GM21619 (cell line): ENCODE results near the gene REX1BD.
"Not testable (repeated sequence)": the region's sequence is repeated elsewhere in the genome, so short reads cannot be mapped to it uniquely, and the experiment has no call there.

Source experiments
- ATAC-seq: cut with Tn5 transposase; IDR thresholded peaks from one replicate; pipeline ENCODE4 v1.9.1; 2021; ENCODE audit not compliant: unreplicated experiment

The REX1BD gene

GRCh38 chr19:18588611-18589379, at the start of gene REX1BD:
Gene REX1BD (plus strand): TSS chr19:18588798. CDS start chr19:18588802, 4 bp downstream.
- ATAC-seq = peak; percentile 64

- ATAC-seq = no peak
Measured at GRCh38 chr19:18539372-18539771, 49.2 kb upstream of the REX1BD start.

- not testable (repeated sequence) for ATAC-seq
Measured at GRCh38 chr19:18540200-18540599, 48.4 kb upstream of the REX1BD start.

GRCh38 chr19:18541258-18541991, 47.2 kb upstream of the REX1BD start:
- ATAC-seq = no peak

- no peak for ATAC-seq
Measured at GRCh38 chr19:18541992-18542940, 46.3 kb upstream of the REX1BD start.

- ATAC-seq = peak; percentile 83
Measured at GRCh38 chr19:18542941-18543813, 45.4 kb upstream of the REX1BD start, which contains the start of gene FKBP8. Gene FKBP8 (minus strand): TSS chr19:18543573. CDS start chr19:18541970, 1,603 bp downstream.

GRCh38 chr19:18543814-18544475, 44.7 kb upstream of the REX1BD start:
- peak; percentile 71 for ATAC-seq

GRCh38 chr19:18551631-18552030, 37.0 kb upstream of the REX1BD start:
- ATAC-seq = no peak

GRCh38 chr19:18557411-18558201, 31.0 kb upstream of the REX1BD start, which contains the start of gene KXD1:
Gene KXD1 (plus strand): TSS chr19:18557870. CDS start chr19:18562057, 4,187 bp downstream.
- ATAC-seq = peak; percentile 90

GRCh38 chr19:18558202-18558555, 30.4 kb upstream of the REX1BD start:
- no peak for ATAC-seq

GRCh38 chr19:18558604-18559003, 30.0 kb upstream of the REX1BD start:
- ATAC-seq = no peak

- no peak for ATAC-seq
Measured at GRCh38 chr19:18559685-18560084, 28.9 kb upstream of the REX1BD start.

- ATAC-seq = no peak
Measured at GRCh38 chr19:18562086-18562485, 26.5 kb upstream of the REX1BD start.

- ATAC-seq = no peak
Measured at GRCh38 chr19:18566953-18567352, 21.6 kb upstream of the REX1BD start.

- no peak for ATAC-seq
Measured at GRCh38 chr19:18568367-18568766, 20.2 kb upstream of the REX1BD start.

GRCh38 chr19:18571564-18572344, 16.8 kb upstream of the REX1BD start, which contains the start of gene UBA52:
Gene UBA52 (plus strand): TSS chr19:18571857. CDS start chr19:18573301, 1,444 bp downstream.
- peak; percentile 85 for ATAC-seq

- no peak for ATAC-seq
Measured at GRCh38 chr19:18574691-18575291, 13.8 kb upstream of the REX1BD start.
